B cell (primary cell): ENCODE measurements around the gene SLC44A4.
"Not testable (repeated sequence)": the region's sequence is repeated elsewhere in the genome, so short reads cannot be mapped to it uniquely, and the experiment has no call there.

Experiments
- EZH2 ChIP-seq: IDR thresholded peaks from 2 replicates; pipeline ENCODE4 v1.6.1; 2012; ENCODE audit warnings: borderline replicate concordance, low read depth, mild to moderate bottlenecking, moderate library complexity, low read length; ENCODE audit not compliant: insufficient read depth, poor library complexity, severe bottlenecking
- TF ChIP-seq, protein P1 (sequence below): fragments of 200-600 bp; IDR thresholded peaks from one replicate; pipeline ENCODE4 v1.8.0; 2022; ENCODE audit warnings: antibody characterized with exemption, mild to moderate bottlenecking

DNA sequence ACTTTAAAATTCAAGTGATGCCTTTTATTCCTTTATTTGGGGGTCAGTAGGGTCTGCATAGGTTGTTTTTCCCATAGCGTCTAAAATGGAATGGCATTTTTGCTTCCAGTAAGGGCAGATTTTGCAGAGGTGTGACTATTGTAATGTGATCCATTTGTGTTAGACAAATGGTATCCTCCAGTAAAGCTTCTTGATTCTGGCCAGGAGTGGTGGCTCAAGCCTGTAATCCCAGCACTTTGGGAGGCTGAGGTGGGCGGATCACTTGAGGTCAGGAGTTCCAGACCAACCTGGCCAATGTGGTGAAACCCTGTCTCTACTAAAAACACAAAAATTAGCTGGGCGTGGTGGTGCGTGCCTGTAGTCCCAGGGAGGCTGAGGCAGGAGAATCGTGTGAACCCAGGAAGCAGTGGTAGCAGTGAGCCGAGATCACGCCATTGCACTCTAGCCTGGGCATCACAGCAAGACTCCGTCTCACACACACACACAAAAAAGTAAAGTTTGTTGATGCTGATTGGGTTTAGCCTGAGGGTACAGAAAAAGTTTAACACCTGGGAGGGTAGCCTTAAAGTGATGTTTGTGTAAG is 60.8 kb downstream of the SLC44A4 start:
- TF ChIP-seq, protein P1, sequence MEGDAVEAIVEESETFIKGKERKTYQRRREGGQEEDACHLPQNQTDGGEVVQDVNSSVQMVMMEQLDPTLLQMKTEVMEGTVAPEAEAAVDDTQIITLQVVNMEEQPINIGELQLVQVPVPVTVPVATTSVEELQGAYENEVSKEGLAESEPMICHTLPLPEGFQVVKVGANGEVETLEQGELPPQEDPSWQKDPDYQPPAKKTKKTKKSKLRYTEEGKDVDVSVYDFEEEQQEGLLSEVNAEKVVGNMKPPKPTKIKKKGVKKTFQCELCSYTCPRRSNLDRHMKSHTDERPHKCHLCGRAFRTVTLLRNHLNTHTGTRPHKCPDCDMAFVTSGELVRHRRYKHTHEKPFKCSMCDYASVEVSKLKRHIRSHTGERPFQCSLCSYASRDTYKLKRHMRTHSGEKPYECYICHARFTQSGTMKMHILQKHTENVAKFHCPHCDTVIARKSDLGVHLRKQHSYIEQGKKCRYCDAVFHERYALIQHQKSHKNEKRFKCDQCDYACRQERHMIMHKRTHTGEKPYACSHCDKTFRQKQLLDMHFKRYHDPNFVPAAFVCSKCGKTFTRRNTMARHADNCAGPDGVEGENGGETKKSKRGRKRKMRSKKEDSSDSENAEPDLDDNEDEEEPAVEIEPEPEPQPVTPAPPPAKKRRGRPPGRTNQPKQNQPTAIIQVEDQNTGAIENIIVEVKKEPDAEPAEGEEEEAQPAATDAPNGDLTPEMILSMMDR, result not testable (repeated sequence)
- not testable (repeated sequence) for TF ChIP-seq EZH2
